GM21723 (cell line): Measurements from ENCODE around the gene PRDM5.
A peak's percentile ranks its signal among the peaks of the same experiment; 100 is the strongest.

Experiments
- ATAC-seq: cut with Tn5 transposase; IDR thresholded peaks from one replicate; pipeline ENCODE4 v1.9.1; 2021; ENCODE audit warnings: mild to moderate bottlenecking, moderate library complexity; ENCODE audit not compliant: unreplicated experiment

The PRDM5 gene

GRCh38 chr4:120858776-120859175 lies 63.8 kb downstream of the PRDM5 start:
- no peak for ATAC-seq

GRCh38 chr4:120857312-120857711 lies 65.2 kb downstream of the PRDM5 start:
- no peak for ATAC-seq

- no peak for ATAC-seq
Measured at GRCh38 chr4:120856294-120856693, 66.2 kb downstream of the PRDM5 start.

GRCh38 chr4:120855307-120856001 lies 67.1 kb downstream of the PRDM5 start:
- ATAC-seq, result peak; percentile 92

GRCh38 chr4:120853161-120853935 lies 69.2 kb downstream of the PRDM5 start:
- ATAC-seq, result no peak

GRCh38 chr4:120850018-120850599 lies 72.4 kb downstream of the PRDM5 start:
- ATAC-seq, result no peak

GRCh38 chr4:120847019-120847582 lies 75.4 kb downstream of the PRDM5 start:
- ATAC-seq, result no peak

- ATAC-seq, result peak; percentile 86
Measured at GRCh38 chr4:120844528-120844921, 78.0 kb downstream of the PRDM5 start.

GRCh38 chr4:120843849-120844527 lies 78.5 kb downstream of the PRDM5 start:
- no peak for ATAC-seq

- ATAC-seq, result no peak
Measured at GRCh38 chr4:120842031-120842430, 80.5 kb downstream of the PRDM5 start.

- ATAC-seq, result no peak
Measured at GRCh38 chr4:120841580-120841979, 80.9 kb downstream of the PRDM5 start.

GRCh38 chr4:120839974-120840751 lies 82.4 kb downstream of the PRDM5 start:
- no peak for ATAC-seq

GRCh38 chr4:120839334-120839973 lies 83.1 kb downstream of the PRDM5 start:
- ATAC-seq, result no peak

- ATAC-seq, result no peak
Measured at GRCh38 chr4:120838784-120839183, 83.7 kb downstream of the PRDM5 start.

- no peak for ATAC-seq
Measured at GRCh38 chr4:120837656-120838055, 84.9 kb downstream of the PRDM5 start.

- ATAC-seq, result no peak
Measured at GRCh38 chr4:120835342-120835741, 87.2 kb downstream of the PRDM5 start.

GRCh38 chr4:120830204-120830603 lies 92.3 kb downstream of the PRDM5 start:
- no peak for ATAC-seq

GRCh38 chr4:120829113-120829831 lies 93.3 kb downstream of the PRDM5 start:
- no peak for ATAC-seq

- ATAC-seq, result no peak
Measured at GRCh38 chr4:120826853-120827252, 95.7 kb downstream of the PRDM5 start.
